Measurements from ENCODE around the gene GRM7.

GRM7 gene

GRCh38 chr3:7226393-7226792, 365.5 kb downstream of the GRM7 start:
- Histone ChIP-seq H3K27ac (no peak overlapping the region), H3K36me3 (no peaks in the 10 kb centered on the region), H3K9me3 (no peaks in the 10 kb centered on the region), H3K27me3 (no peaks in the 10 kb centered on the region), H3K4me3 (ENCODE audit: low read depth in 1 of 2, low read length in 1 of 2) (no peak overlapping the region), H3K4me1 (ENCODE audit: control insufficient read depth in 1 of 2, insufficient read depth in 1 of 2, low read depth in 1 of 2, low read length in 1 of 2) (no peaks in the 10 kb centered on the region)
- TF ChIP-seq CTCF (IDR thresholded peaks at IDR 0.05), result no peak

GRCh38 chr3:7238565-7239295, 377.8 kb downstream of the GRM7 start:
- Histone ChIP-seq H3K27me3 (no peaks in the 10 kb centered on the region), H3K4me1 (ENCODE audit: control insufficient read depth in 1 of 2, insufficient read depth in 1 of 2, low read depth in 1 of 2, low read length in 1 of 2) (no peaks in the 10 kb centered on the region), H3K9me3 (no peaks in the 10 kb centered on the region), H3K4me3 (ENCODE audit: low read depth in 1 of 2, low read length in 1 of 2) (no peak overlapping the region), H3K36me3 (no peaks in the 10 kb centered on the region), H3K27ac (no peak overlapping the region)
- no peak for TF ChIP-seq CTCF (IDR thresholded peaks at IDR 0.05)

- Histone ChIP-seq H3K9me3 (no peaks in the 10 kb centered on the region), H3K4me3 (ENCODE audit: low read depth in 1 of 2, low read length in 1 of 2) (no peak overlapping the region), H3K27ac (no peak overlapping the region), H3K27me3 (no peaks in the 10 kb centered on the region), H3K36me3 (no peaks in the 10 kb centered on the region), H3K4me1 (ENCODE audit: control insufficient read depth in 1 of 2, insufficient read depth in 1 of 2, low read depth in 1 of 2, low read length in 1 of 2) (no peaks in the 10 kb centered on the region)
- TF ChIP-seq CTCF (IDR thresholded peaks at IDR 0.05), result no peak
Observed at GRCh38 chr3:7241584-7242302, 380.8 kb downstream of the GRM7 start.

- Histone ChIP-seq H3K27ac (no peak overlapping the region), H3K4me3 (ENCODE audit: low read depth in 1 of 2, low read length in 1 of 2) (no peak overlapping the region), H3K27me3 (no peaks in the 10 kb centered on the region), H3K4me1 (ENCODE audit: control insufficient read depth in 1 of 2, insufficient read depth in 1 of 2, low read depth in 1 of 2, low read length in 1 of 2) (no peaks in the 10 kb centered on the region), H3K9me3 (no peaks in the 10 kb centered on the region), H3K36me3 (no peaks in the 10 kb centered on the region)
- TF ChIP-seq CTCF (IDR thresholded peaks at IDR 0.05), result no peak
Observed at GRCh38 chr3:7242303-7242635, 381.4 kb downstream of the GRM7 start.

- no peak for TF ChIP-seq CTCF (IDR thresholded peaks at IDR 0.05)
- Histone ChIP-seq H3K9me3 (no peaks in the 10 kb centered on the region), H3K36me3 (no peaks in the 10 kb centered on the region), H3K27ac (no peak overlapping the region), H3K4me3 (ENCODE audit: low read depth in 1 of 2, low read length in 1 of 2) (no peak overlapping the region), H3K27me3 (no peaks in the 10 kb centered on the region), H3K4me1 (ENCODE audit: control insufficient read depth in 1 of 2, insufficient read depth in 1 of 2, low read depth in 1 of 2, low read length in 1 of 2) (no peaks in the 10 kb centered on the region)
Observed at GRCh38 chr3:7249493-7250076, 388.7 kb downstream of the GRM7 start.

All from neutrophil (primary cell).